PFSK-1 (cell line): Measurements from ENCODE around the gene DISP3.
A peak's percentile ranks its signal among the peaks of the same experiment; 100 is the strongest.

Experiments
- FOXP2 ChIP-seq: optimal IDR thresholded peaks from 2 replicates; pipeline ENCODE3; 2011; ENCODE audit warnings: borderline replicate concordance, control low read depth, inconsistent platforms; ENCODE audit not compliant: insufficient read depth; ENCODE audit errors: extremely low read length, extremely low read depth
- POLR2AphosphoS5 ChIP-seq: IDR thresholded peaks from 2 replicates; pipeline ENCODE4 v1.6.1; 2012; ENCODE audit warnings: low read depth, mild to moderate bottlenecking, control low read depth, low read length, moderate library complexity
- SIN3A ChIP-seq: IDR thresholded peaks from 2 replicates; pipeline ENCODE4 v1.6.1; 2012; ENCODE audit warnings: mild to moderate bottlenecking, low read length, moderate library complexity, borderline replicate concordance; ENCODE audit not compliant: insufficient read depth
- TAF1 ChIP-seq: IDR thresholded peaks from 2 replicates; pipeline ENCODE4 v1.6.1; 2012; ENCODE audit warnings: low read length, control low read depth, borderline replicate concordance; ENCODE audit not compliant: insufficient read depth
- TF ChIP-seq, protein P1 (sequence below), 2 experiments: IDR thresholded peaks; 2 replicates each; pipeline versions ENCODE4 v1.6.1 to v1.8.0; 2011 to 2012; ENCODE audit warnings: low read depth in 2 of 2, low read length in 2 of 2, control low read depth in 1 of 2, inconsistent platforms in 1 of 2, mild to moderate bottlenecking in 1 of 2, moderate library complexity in 1 of 2; ENCODE audit not compliant: insufficient read depth in 1 of 2

Gene DISP3

DNA sequence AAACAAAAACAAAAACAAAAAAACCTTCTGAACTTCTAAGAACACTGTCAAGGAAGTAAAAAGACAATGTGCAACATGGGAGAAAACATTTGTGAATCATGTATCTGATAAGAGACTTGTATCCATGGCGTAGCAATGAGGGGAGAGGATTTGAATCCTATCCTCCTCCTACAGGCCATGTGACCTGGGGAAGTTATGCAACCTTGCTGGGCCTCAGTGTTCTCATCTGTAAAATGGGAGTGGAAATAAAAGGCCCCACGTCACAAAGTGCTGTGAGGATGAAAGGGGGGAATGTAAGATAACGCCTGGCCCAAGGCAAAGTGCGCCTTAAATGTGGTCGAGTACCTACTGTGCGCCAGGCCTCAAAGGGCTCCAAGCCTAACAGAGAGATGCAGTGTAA is 83.7 kb downstream of the DISP3 start:
- no peak for TF ChIP-seq POLR2AphosphoS5
- TF ChIP-seq FOXP2, result no peak
- no peak for TF ChIP-seq SIN3A
- TF ChIP-seq TAF1, result no peak
- TF ChIP-seq, protein P1, sequence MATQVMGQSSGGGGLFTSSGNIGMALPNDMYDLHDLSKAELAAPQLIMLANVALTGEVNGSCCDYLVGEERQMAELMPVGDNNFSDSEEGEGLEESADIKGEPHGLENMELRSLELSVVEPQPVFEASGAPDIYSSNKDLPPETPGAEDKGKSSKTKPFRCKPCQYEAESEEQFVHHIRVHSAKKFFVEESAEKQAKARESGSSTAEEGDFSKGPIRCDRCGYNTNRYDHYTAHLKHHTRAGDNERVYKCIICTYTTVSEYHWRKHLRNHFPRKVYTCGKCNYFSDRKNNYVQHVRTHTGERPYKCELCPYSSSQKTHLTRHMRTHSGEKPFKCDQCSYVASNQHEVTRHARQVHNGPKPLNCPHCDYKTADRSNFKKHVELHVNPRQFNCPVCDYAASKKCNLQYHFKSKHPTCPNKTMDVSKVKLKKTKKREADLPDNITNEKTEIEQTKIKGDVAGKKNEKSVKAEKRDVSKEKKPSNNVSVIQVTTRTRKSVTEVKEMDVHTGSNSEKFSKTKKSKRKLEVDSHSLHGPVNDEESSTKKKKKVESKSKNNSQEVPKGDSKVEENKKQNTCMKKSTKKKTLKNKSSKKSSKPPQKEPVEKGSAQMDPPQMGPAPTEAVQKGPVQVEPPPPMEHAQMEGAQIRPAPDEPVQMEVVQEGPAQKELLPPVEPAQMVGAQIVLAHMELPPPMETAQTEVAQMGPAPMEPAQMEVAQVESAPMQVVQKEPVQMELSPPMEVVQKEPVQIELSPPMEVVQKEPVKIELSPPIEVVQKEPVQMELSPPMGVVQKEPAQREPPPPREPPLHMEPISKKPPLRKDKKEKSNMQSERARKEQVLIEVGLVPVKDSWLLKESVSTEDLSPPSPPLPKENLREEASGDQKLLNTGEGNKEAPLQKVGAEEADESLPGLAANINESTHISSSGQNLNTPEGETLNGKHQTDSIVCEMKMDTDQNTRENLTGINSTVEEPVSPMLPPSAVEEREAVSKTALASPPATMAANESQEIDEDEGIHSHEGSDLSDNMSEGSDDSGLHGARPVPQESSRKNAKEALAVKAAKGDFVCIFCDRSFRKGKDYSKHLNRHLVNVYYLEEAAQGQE (IDR thresholded peaks at IDR 0.05; ENCODE audit: insufficient read depth in 1 of 2, low read depth in 2 of 2, low read length in 2 of 2), result no peak

DNA sequence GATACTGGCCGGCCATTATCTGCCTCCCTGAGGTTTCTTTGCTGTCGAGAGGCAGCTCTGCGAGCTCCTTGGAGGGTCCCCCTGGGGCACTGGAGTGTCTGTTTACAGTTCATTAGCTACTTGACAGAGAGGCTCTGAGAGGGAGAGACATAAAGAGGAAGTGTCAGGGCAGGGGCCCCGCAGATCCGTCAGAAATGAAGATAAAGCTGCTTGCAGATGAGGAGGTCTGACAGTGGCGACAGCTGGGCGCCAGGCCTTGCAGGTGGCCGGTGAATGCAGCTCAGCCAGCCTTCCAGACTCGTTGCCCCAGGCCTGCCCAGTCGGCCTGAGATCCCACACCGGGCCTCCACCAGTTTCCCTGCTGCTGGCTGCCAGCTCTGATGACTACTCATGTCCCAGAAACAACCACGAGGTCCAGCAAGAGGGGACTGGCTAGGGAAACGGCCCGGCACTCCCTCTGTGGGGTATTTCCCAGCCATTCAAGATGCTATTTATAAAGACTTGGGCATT is 84.7 kb downstream of the DISP3 start:
- TF ChIP-seq, protein P1 (IDR thresholded peaks at IDR 0.05; ENCODE audit: insufficient read depth in 1 of 2, low read depth in 2 of 2, low read length in 2 of 2), result 0 out of 4 replicates have a peak, but pooled peaks of 1 of the 2 experiments have one; percentile 23
- TF ChIP-seq SIN3A (no peak), POLR2AphosphoS5 (no peak)

DNA sequence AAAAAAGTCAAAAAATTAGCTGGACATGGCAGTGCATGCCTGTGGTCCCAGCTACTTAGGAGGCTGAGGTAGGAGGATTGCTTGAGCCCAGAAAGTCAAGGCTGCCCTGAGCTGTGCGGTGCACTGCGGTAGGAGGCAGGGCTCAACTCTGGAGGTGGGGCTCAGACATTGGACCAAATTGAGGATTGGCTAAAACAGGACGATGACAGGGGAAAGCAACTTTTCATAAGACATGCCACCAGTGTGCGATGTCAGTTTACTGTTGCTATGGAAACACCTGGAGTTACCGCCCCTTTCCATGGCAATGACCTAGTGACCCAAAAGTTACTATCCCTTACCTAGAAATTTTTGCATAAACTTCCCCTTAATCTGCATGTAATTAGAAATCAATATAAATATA is 85.3 kb downstream of the DISP3 start:
- TF ChIP-seq POLR2AphosphoS5, result no peak
- TF ChIP-seq SIN3A, result no peak
- TF ChIP-seq TAF1, result no peak
- TF ChIP-seq, protein P1 (IDR thresholded peaks at IDR 0.05; ENCODE audit: insufficient read depth in 1 of 2, low read depth in 2 of 2, low read length in 2 of 2), result no peak
- TF ChIP-seq FOXP2, result no peak

DNA sequence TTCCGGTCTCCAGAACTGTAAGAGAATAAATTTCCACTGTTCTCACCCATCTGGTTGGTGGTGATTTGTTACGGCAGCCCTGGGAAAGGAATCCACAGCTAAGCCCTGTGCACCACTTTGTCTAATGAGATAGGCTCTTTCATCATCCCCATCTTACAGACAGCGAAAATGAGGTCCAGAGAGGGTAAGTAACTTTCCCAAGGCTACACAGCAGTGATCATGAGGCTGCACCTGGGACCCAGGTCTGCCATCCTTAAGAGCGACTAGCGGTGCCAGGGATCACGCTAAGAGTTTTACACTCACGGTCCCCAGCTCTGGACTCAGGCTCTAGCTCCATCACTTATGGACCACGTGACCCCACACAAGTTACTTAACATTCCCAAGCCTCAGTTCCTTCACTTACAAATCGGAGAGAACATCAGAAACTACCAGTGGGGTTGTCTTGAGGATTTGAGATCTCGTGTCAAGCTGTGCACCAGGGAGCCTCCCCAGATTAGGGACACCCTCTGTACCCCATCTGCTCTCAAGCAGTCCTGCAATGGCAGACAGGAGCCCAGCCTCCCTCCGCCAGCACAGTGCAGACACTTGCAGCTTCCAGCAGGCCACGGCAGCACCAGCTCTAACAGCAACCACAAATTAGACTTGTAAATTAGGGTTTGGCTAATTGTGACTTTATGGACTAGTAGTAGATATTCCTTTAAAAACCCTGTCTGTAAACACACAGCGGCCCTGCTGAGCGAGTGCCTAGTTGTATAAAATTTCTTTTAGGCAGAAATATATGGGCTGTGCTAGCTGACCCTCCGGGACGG is 87.3 kb downstream of the DISP3 start:
- no peak for TF ChIP-seq SIN3A
- TF ChIP-seq FOXP2, result no peak
- TF ChIP-seq, protein P1 (IDR thresholded peaks at IDR 0.05; ENCODE audit: insufficient read depth in 1 of 2, low read depth in 2 of 2, low read length in 2 of 2), result no peak
- no peak for TF ChIP-seq POLR2AphosphoS5
- TF ChIP-seq TAF1, result no peak

DNA sequence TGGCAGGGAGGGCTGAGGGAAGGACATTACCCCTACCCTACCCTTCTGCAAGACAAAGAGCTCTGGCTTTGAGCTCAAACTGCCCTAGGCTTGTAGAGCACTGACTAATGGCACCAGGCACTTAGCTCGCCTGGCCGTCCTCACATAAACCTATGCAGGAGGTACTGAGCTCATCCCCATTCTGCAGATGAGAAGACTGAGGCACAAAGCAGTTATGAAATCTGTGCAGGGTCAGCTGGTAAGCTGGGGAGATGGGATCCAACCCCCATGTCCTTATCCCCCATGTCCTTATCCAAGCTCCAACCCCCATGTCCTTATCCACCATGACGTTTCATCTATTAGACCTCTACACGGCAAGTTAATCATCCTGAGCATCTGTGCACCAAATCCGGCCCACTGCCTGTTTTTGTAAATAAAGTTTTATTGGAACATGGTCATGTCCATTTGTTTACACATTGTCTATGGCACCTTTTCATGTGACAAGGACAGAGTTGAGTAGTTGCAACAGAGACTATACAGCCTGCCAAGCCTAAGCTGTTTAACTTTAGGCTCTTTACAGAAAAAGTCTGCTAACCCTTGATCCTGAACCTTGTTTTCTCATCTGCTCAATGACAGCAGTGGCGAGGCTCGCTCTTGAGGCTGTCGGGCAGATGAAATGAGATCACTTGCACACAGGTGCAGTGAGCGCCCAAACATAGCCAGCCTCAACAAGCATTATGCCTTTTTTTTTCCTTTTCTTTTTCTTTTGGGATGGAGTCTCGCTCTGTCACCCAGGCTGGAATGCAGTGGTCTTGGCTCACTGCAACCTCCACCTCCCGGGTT is 88.5 kb downstream of the DISP3 start:
- TF ChIP-seq FOXP2 (no peak), POLR2AphosphoS5 (no peak), SIN3A (no peak), TAF1 (no peak)
- TF ChIP-seq, protein P1 (IDR thresholded peaks at IDR 0.05; ENCODE audit: insufficient read depth in 1 of 2, low read depth in 2 of 2, low read length in 2 of 2), result no peak
